ENCODE measurements around the gene WFDC1.

WFDC1 gene

GRCh38 chr16:84253173-84253572, 41.5 kb upstream of the WFDC1 start:
- Histone ChIP-seq H3K9me3 (ENCODE audit: insufficient read depth, low read depth, low read length) (no peaks in the 10 kb centered on the region), H3K9ac (ENCODE audit: low read depth, low read length, poor library complexity, severe bottlenecking) (no peak overlapping the region), H3K9me2 (replicated peaks; ENCODE audit: low read depth, low read length) (no peaks in the 10 kb centered on the region), H3K79me2 (ENCODE audit: insufficient read depth, low read length) (no peaks in the 10 kb centered on the region), H2AFZ (ENCODE audit: low read length) (no peak overlapping the region), H3K27me3 (ENCODE audit: insufficient read depth, low read length, poor library complexity, severe bottlenecking) (no peaks in the 10 kb centered on the region), H3F3A (ENCODE audit: low read depth) (no peaks in the 10 kb centered on the region), H3K36me3 (ENCODE audit: insufficient read depth, low read length) (no peaks in the 10 kb centered on the region), H3K4me1 (ENCODE audit: insufficient read depth, low read length, poor library complexity, severe bottlenecking) (no peaks in the 10 kb centered on the region), H3K4me3 (ENCODE audit: low read length, poor library complexity, severe bottlenecking) (no peak overlapping the region), H3K4me2 (ENCODE audit: low read depth, low read length, poor library complexity, severe bottlenecking) (no peak overlapping the region), H4K20me1 (ENCODE audit: insufficient read depth, low read length, poor library complexity, severe bottlenecking) (no peaks in the 10 kb centered on the region)
- no peak for TF ChIP-seq CTCF (conservative IDR thresholded peaks at IDR 0.05; ENCODE audit: low read length)
- no peak for TF ChIP-seq EZH2phosphoT487 (IDR thresholded peaks at IDR 0.05; ENCODE audit: borderline replicate concordance)

DNA sequence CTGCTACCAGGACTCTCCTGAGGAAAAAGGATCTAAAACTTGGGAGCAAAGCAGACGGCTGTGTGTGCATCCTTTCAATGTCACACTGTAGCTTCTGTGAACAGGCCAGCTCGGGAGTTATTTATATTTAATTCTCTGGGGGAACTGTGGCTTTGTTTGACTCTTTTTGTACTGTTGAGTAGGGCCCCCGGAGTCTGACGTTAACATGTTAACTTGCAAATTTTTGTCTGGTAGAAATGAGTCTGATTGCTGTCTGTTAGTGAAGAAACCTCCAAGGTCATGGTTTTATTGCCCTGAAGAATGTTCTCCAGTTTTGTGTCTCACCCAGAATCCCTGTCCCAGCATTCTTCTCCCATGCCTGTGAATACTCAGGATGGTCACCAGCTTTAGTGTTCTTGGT, 40.6 kb upstream of the WFDC1 start:
- Histone ChIP-seq H3K4me1 (ENCODE audit: insufficient read depth, low read length, poor library complexity, severe bottlenecking) (no peaks in the 10 kb centered on the region), H4K20me1 (ENCODE audit: insufficient read depth, low read length, poor library complexity, severe bottlenecking) (no peaks in the 10 kb centered on the region), H3F3A (ENCODE audit: low read depth) (no peaks in the 10 kb centered on the region), H3K79me2 (ENCODE audit: insufficient read depth, low read length) (no peaks in the 10 kb centered on the region), H3K4me3 (ENCODE audit: low read length, poor library complexity, severe bottlenecking) (no peak overlapping the region), H2AFZ (ENCODE audit: low read length) (no peak overlapping the region), H3K9me2 (replicated peaks; ENCODE audit: low read depth, low read length) (no peaks in the 10 kb centered on the region), H3K27me3 (ENCODE audit: insufficient read depth, low read length, poor library complexity, severe bottlenecking) (no peaks in the 10 kb centered on the region), H3K4me2 (ENCODE audit: low read depth, low read length, poor library complexity, severe bottlenecking) (no peak overlapping the region), H3K9me3 (ENCODE audit: insufficient read depth, low read depth, low read length) (no peaks in the 10 kb centered on the region), H3K36me3 (ENCODE audit: insufficient read depth, low read length) (no peaks in the 10 kb centered on the region), H3K9ac (ENCODE audit: low read depth, low read length, poor library complexity, severe bottlenecking) (no peak overlapping the region)
- no peak for TF ChIP-seq EZH2phosphoT487 (IDR thresholded peaks at IDR 0.05; ENCODE audit: borderline replicate concordance)
- no peak for TF ChIP-seq CTCF (conservative IDR thresholded peaks at IDR 0.05; ENCODE audit: low read length)

GRCh38 chr16:84255050-84255810, 39.4 kb upstream of the WFDC1 start:
- no peak overlapping the region for H3K4me3 ChIP-seq (ENCODE audit: low read length, poor library complexity, severe bottlenecking)

More at GRCh38 chr16:84255050-84255810, 39.4 kb upstream of the WFDC1 start:
- no peaks in the 10 kb centered on the region for H3K9me3 ChIP-seq (ENCODE audit: insufficient read depth, low read depth, low read length)
- H3K36me3 ChIP-seq (ENCODE audit: insufficient read depth, low read length): no peaks in the 10 kb centered on the region
- no peaks in the 10 kb centered on the region for H3K4me1 ChIP-seq (ENCODE audit: insufficient read depth, low read length, poor library complexity, severe bottlenecking)
- H2AFZ ChIP-seq (ENCODE audit: low read length): no peak overlapping the region
- H3K9ac ChIP-seq (ENCODE audit: low read depth, low read length, poor library complexity, severe bottlenecking): no peak overlapping the region
- no peaks in the 10 kb centered on the region for H3K79me2 ChIP-seq (ENCODE audit: insufficient read depth, low read length)
- H3F3A ChIP-seq (ENCODE audit: low read depth): no peaks in the 10 kb centered on the region
- TF ChIP-seq EZH2phosphoT487 (IDR thresholded peaks at IDR 0.05; ENCODE audit: borderline replicate concordance): no peak
- no peak for TF ChIP-seq CTCF (conservative IDR thresholded peaks at IDR 0.05; ENCODE audit: low read length)
- no peaks in the 10 kb centered on the region for H4K20me1 ChIP-seq (ENCODE audit: insufficient read depth, low read length, poor library complexity, severe bottlenecking)
- no peaks in the 10 kb centered on the region for H3K27me3 ChIP-seq (ENCODE audit: insufficient read depth, low read length, poor library complexity, severe bottlenecking)
- H3K4me2 ChIP-seq (ENCODE audit: low read depth, low read length, poor library complexity, severe bottlenecking): no peak overlapping the region
- no peaks in the 10 kb centered on the region for H3K9me2 ChIP-seq (replicated peaks; ENCODE audit: low read depth, low read length)
